22Rv1 (cell line): ENCODE results near the gene NFYA.

Experiments
- H3K27ac ChIP-seq: fragments of 450-650 bp; 2 replicates; pipeline ENCODE4 v1.5.1; 2017
- CTCF ChIP-seq: fragments of 450-650 bp; IDR thresholded peaks from 2 replicates; pipeline ENCODE4 v1.5.1; 2017; ENCODE audit warnings: mild to moderate bottlenecking
- ZFX ChIP-seq: fragments of 450-650 bp; IDR thresholded peaks from 2 replicates; pipeline ENCODE4 v1.6.1; 2017; ENCODE audit warnings: antibody characterized with exemption, borderline replicate concordance

NFYA gene

GRCh38 chr6:41122373-41122772 is 49.6 kb downstream of the NFYA start:
- H3K27ac ChIP-seq = no peak overlapping the region
- TF ChIP-seq ZFX (no peak), CTCF (no peak)

- TF ChIP-seq ZFX (no peak), CTCF (no peak)
Observed at GRCh38 chr6:41122918-41123317, 50.1 kb downstream of the NFYA start.

GRCh38 chr6:41125282-41125681 is 52.5 kb downstream of the NFYA start:
- H3K27ac ChIP-seq = no peak overlapping the region
- no peak for TF ChIP-seq ZFX
- no peak for TF ChIP-seq CTCF

More at GRCh38 chr6:41122918-41123317, 50.1 kb downstream of the NFYA start:
- H3K27ac ChIP-seq = no peak overlapping the region

- TF ChIP-seq CTCF (no peak), ZFX (no peak)
- no peak overlapping the region for H3K27ac ChIP-seq
Observed at GRCh38 chr6:41132254-41132653, 59.5 kb downstream of the NFYA start.

- H3K27ac ChIP-seq = no peak overlapping the region
- TF ChIP-seq CTCF = no peak
- no peak for TF ChIP-seq ZFX
Observed at GRCh38 chr6:41135062-41135832, 62.5 kb downstream of the NFYA start.

- TF ChIP-seq CTCF = no peak
- no peak for TF ChIP-seq ZFX
Observed at GRCh38 chr6:41136911-41137310, 64.1 kb downstream of the NFYA start.

GRCh38 chr6:41147917-41148316 is 75.1 kb downstream of the NFYA start:
- TF ChIP-seq CTCF (no peak), ZFX (no peak)
- no peak overlapping the region for H3K27ac ChIP-seq

More at GRCh38 chr6:41136911-41137310, 64.1 kb downstream of the NFYA start:
- H3K27ac ChIP-seq = no peak overlapping the region
